HCT116 (cell line): ENCODE measurements around the gene STARD3. TPM values are rescaled to one million over a fixed set of nuclear protein-coding genes. Genes with fewer than 3 reads are reported as not detected.
A peak's percentile ranks its signal among the peaks of the same experiment; 100 is the strongest.

Experiments used
- ATAC-seq: fragments of 200-7000 bp; cut with Tn5 transposase; 2 replicates; pipeline ENCODE4 v1.9.1; 2020; ENCODE audit warnings: mild to moderate bottlenecking, moderate library complexity
- BruUV-seq: library from RNA; stranded (reverse); fragments of 400-500 nt; replicated peaks from 2 replicates; lab custom pipeline; 2021; lab: Mats Ljungman, UMichigan
- CTCF ChIA-PET: fragments of 300-600 bp; sonication (Branson Sonifier 250); formaldehyde crosslinking; loops from one replicate; lab custom pipeline; 2021; ENCODE audit warnings: antibody characterized with exemption; lab: Charles Lee
- POLR2A ChIA-PET: fragments of 300-600, 350-600 bp; sonication (Branson Sonifier 250); formaldehyde crosslinking; loops from one replicate; lab custom pipeline; 2021; ENCODE audit warnings: antibody characterized with exemption; lab: Charles Lee
- RAD21 ChIA-PET, 2 experiments: fragments of 300-600 bp; sonication (Branson Sonifier 250); formaldehyde crosslinking; loops; one replicate each; lab custom pipeline; 2023; ENCODE audit warnings: low total read pairs in 2 of 2; ENCODE audit not compliant: uncharacterized antibody in 2 of 2, unreplicated experiment in 2 of 2, low non-redundant PET in 1 of 2; lab: Charles Lee
- DNase-seq: peaks from one replicate; pipeline ENCODE4 v3.0.0-alpha.2; 2010; ENCODE audit warnings: low read depth, low spot score
- H2AFZ ChIP-seq: fragments of 200-600 bp; shearing (Covaris generic), sonication (generic); 2 replicates; pipeline ENCODE4 v1.6.1; 2017; ENCODE audit warnings: low read depth, mixed run types, mixed read lengths, antibody characterized with exemption, low read length; ENCODE audit not compliant: poor library complexity, severe bottlenecking
- H3K27ac ChIP-seq: 2 replicates; pipeline ENCODE4 v1.5.1; 2012; ENCODE audit warnings: low read depth, low read length
- H3K27me3 ChIP-seq: fragments of 200-600 bp; sonication (generic); 2 replicates; pipeline ENCODE4 v1.6.1; 2016; ENCODE audit warnings: mixed run types, low read length, mixed read lengths; ENCODE audit not compliant: insufficient read depth
- H3K36me3 ChIP-seq, 2 experiments: fragments of 200-500 bp in 1 of 2; fragments of 200-600 bp in 1 of 2; sonication (Bioruptor generic) in 1 of 2; sonication (generic) in 1 of 2; 2 replicates each; pipeline versions ENCODE4 v1.5.1 to v1.6.1; 2014 to 2016; ENCODE audit warnings: low read length in 2 of 2, inconsistent platforms in 1 of 2, mixed read lengths in 1 of 2, mixed run types in 1 of 2; ENCODE audit not compliant: insufficient read depth in 2 of 2, control insufficient read depth in 1 of 2
- H3K4me1 ChIP-seq, 2 experiments: fragments of 200-600 bp in 1 of 2; sonication (generic) in 1 of 2; 2 replicates each; pipeline versions ENCODE4 v1.5.1 to v1.6.1; 2012 to 2017; ENCODE audit warnings: low read length in 2 of 2, inconsistent platforms in 1 of 2, mild to moderate bottlenecking in 1 of 2, mixed read lengths in 1 of 2, mixed run types in 1 of 2, moderate library complexity in 1 of 2; ENCODE audit not compliant: insufficient read depth in 2 of 2, control insufficient read depth in 1 of 2
- H3K4me2 ChIP-seq: fragments of 200-600 bp; sonication (generic); 2 replicates; pipeline ENCODE4 v1.6.1; 2017; ENCODE audit warnings: mixed run types, low read length, mixed read lengths
- H3K4me3 ChIP-seq, 2 experiments: fragments of 200-600 bp in 1 of 2; sonication (generic) in 1 of 2; replicated peaks in 1 of 2; 2 replicates each; pipeline ENCODE4 v1.5.1; 2011 to 2016; ENCODE audit warnings: low read length in 2 of 2, control low read depth in 1 of 2, low read depth in 1 of 2, mild to moderate bottlenecking in 1 of 2, mixed read lengths in 1 of 2, mixed run types in 1 of 2
- H3K79me2 ChIP-seq: fragments of 200-600 bp; sonication (generic); 2 replicates; pipeline ENCODE4 v1.6.1; 2017; ENCODE audit warnings: mild to moderate bottlenecking, mixed run types, low read length, moderate library complexity, mixed read lengths; ENCODE audit not compliant: insufficient read depth
- H3K9ac ChIP-seq: fragments of 200-600 bp; sonication (generic); 2 replicates; pipeline ENCODE4 v1.6.1; 2016; ENCODE audit warnings: low read length, mixed read lengths
- H3K9me2 ChIP-seq: fragments of 200-600 bp; sonication (generic), shearing (Covaris generic); 2 replicates; pipeline ENCODE4 v1.6.1; 2017; ENCODE audit warnings: mixed run types, mild to moderate bottlenecking, moderate library complexity; ENCODE audit not compliant: insufficient read depth
- H3K9me3 ChIP-seq, 2 experiments: fragments of 200-500 bp in 1 of 2; fragments of 200-600 bp in 1 of 2; sonication (Bioruptor generic) in 1 of 2; sonication (generic) in 1 of 2; 2 replicates each; pipeline ENCODE4 v1.6.1; 2014 to 2017; ENCODE audit warnings: low read length in 2 of 2, mixed read lengths in 2 of 2, inconsistent platforms in 1 of 2, low read depth in 1 of 2, mild to moderate bottlenecking in 1 of 2, mixed run types in 1 of 2, moderate library complexity in 1 of 2; ENCODE audit not compliant: control insufficient read depth in 1 of 2, insufficient read depth in 1 of 2
- H4K20me1 ChIP-seq: fragments of 200-600 bp; sonication (generic), shearing (Covaris generic); 2 replicates; pipeline ENCODE4 v1.6.1; 2017; ENCODE audit warnings: mixed run types, mild to moderate bottlenecking, moderate library complexity; ENCODE audit not compliant: insufficient read depth
- CBX3 ChIP-seq: IDR thresholded peaks from 2 replicates; pipeline ENCODE4 v1.6.1; 2012; ENCODE audit warnings: low read depth
- CEBPB ChIP-seq: IDR thresholded peaks from 2 replicates; pipeline ENCODE4 v1.6.1; 2012; ENCODE audit warnings: low read depth
- EGR1 ChIP-seq: IDR thresholded peaks from 2 replicates; pipeline ENCODE4 v1.6.1; 2012; ENCODE audit warnings: low read depth
- EZH2 ChIP-seq: fragments of 200-600 bp; sonication (generic); IDR thresholded peaks from 2 replicates; pipeline ENCODE4 v1.6.1; 2017; ENCODE audit warnings: antibody characterized with exemption, mixed run types
- POLR2AphosphoS5 ChIP-seq: IDR thresholded peaks from 2 replicates; pipeline ENCODE4 v1.6.1; 2011; ENCODE audit warnings: mild to moderate bottlenecking, low read depth, low read length, moderate library complexity
- SP1 ChIP-seq: IDR thresholded peaks from 2 replicates; pipeline ENCODE4 v1.6.1; 2012; ENCODE audit warnings: low read depth
- YY1 ChIP-seq: IDR thresholded peaks from 2 replicates; pipeline ENCODE4 v1.6.1; 2011; ENCODE audit warnings: low read length, low read depth, moderate library complexity, mild to moderate bottlenecking; ENCODE audit not compliant: insufficient replicate concordance; ENCODE audit errors: extremely low read depth
- ZBTB33 ChIP-seq: IDR thresholded peaks from 2 replicates; pipeline ENCODE4 v1.6.1; 2011; ENCODE audit warnings: mild to moderate bottlenecking, low read length, moderate library complexity; ENCODE audit not compliant: insufficient replicate concordance; ENCODE audit errors: extremely low read depth
- ZFX ChIP-seq: fragments of 450-650 bp; IDR thresholded peaks from 2 replicates; pipeline ENCODE4 v1.6.1; 2017
- ZNF274 ChIP-seq: fragments of 200-500 bp; sonication (Bioruptor generic); IDR thresholded peaks from 2 replicates; pipeline ENCODE4 v1.6.1; 2014; ENCODE audit warnings: mild to moderate bottlenecking, low read depth, low read length, inconsistent platforms
- intact Hi-C: fragments of 100-400 bp; cut with micrococcal nuclease; formaldehyde crosslinking; loops from 2 replicates; pipeline ENCODE4 v1.10.0; 2022
- total RNA-seq: library from RNA; stranded (reverse); gene quantifications from one replicate; pipeline ENCODE4 v1.2.1, GENCODE V29; 2021; ENCODE audit not compliant: unreplicated experiment

The STARD3 gene
- total RNA-seq, 1 experiment from 2014 or later = 73.9 TPM

DNA sequence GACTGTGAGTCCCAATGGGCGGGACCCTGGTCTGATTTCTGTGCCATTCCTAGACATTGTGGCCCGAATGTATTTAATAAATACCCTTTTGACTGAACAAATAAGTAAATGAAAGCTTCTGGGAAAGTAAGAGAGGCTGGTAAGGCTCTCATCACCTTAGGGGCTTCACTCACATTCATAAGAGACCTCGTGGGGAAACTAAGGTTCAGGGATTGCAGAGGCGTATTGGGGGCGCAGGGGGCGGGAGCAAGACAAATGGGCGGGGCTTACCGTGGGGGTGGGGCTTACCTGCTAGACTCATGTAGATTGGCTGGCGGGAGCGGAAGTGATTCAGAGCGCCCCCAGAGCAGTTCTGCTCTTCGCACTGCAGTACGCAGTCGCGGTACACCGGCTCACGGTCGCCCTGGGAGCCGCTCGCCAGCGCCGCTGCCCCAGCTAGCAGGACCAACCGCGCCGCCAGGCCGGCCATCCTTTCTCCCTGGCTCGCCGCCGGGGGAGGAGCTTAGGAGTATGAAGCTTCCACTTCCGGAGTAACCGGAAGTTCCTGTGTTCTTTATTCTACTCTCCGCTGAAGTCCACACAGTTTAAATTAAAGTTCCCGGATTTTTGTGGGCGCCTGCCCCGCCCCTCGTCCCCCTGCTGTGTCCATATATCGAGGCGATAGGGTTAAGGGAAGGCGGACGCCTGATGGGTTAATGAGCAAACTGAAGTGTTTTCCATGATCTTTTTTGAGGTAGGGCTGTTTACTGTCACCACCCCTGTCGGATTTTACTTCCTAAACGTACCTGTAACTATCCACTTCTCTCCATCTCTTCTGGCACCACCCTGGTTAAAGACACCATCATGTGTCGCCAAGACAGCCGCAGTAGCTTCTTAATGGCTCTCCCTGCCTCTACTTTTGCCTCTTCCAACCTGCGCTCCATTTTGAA lies 50.9 kb downstream of the STARD3 start, which contains the start of gene PGAP3 (continued):
- TF ChIP-seq YY1 (peak; percentile 23), EZH2 (no peak), CEBPB (no peak), SP1 (peak; percentile 51), POLR2AphosphoS5 (peak; percentile 91), ZFX (no peak)

DNA sequence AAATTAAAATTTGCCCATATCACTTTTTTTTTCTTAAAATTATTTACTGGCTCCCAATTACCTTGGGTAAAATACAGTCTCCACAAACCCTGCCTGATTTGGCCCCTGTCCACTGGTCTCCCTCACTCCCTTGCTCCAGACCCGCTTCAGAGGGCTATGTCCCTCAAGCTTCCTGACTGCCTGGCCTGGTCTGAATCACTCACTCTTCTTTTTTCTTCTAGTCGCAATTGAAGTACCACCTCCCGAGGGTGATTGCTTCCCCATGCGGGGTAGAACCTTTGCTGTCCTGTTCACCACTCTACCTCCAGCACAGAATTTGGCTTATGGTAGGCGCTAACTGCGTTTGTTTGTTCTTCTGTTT lies 51.5 kb downstream of the STARD3 start:
- Histone ChIP-seq H3K4me1 (peaks cover 10 to 19% of the 10 kb centered on the region in 2 experiments; a peak in 3 of 4 replicates), H3K4me2 (peak overlapping the region; percentile 91), H3K4me3 (peak overlapping the region; percentile 84 to 89), H3K9ac (peak overlapping the region; percentile 77), H3K27me3 (no peaks in the 10 kb centered on the region), H2AFZ (peak overlapping the region; percentile 40), H3K36me3 (no peaks in the 10 kb centered on the region), H3K27ac (peak overlapping the region; percentile 95), H3K9me2 (no peaks in the 10 kb centered on the region)
- BruUV-seq = TSS peak; percentile 94
- RAD21 ChIA-PET = interaction anchor here in 1 of 2 experiments (1.1 kb wide), 1 partner anchor 42 kb away, joined by 3 read pairs; the partner anchor contains the start of gene MIEN1
- intact Hi-C loops = no loop called here
- TF ChIP-seq CBX3 = no peak
- no peak for TF ChIP-seq ZBTB33
- no peak for TF ChIP-seq ZNF274
- TF ChIP-seq EGR1 = no peak
- TF ChIP-seq, all 23 proteins: peak for 0
- no peak for ATAC-seq
- CTCF ChIA-PET = interaction anchor here (1.0 to 2.4 kb wide), 9 partner anchors 17 to 706 kb away, joined by 3 to 9 read pairs (median 4); no protein-coding TSS in a partner anchor
- POLR2A ChIA-PET = interaction anchor here (0.9 to 2.1 kb wide), 3 partner anchors 11 to 41 kb away, joined by 3 to 16 read pairs (median 6); partner anchors contain the start of genes ERBB2 and MIEN1
- DNase-seq = no peak
- Histone ChIP-seq H3K79me2 (no peaks in the 10 kb centered on the region), H3K9me3 (no peaks in the 10 kb centered on the region), H4K20me1 (no peaks in the 10 kb centered on the region)
